ENCODE measurements around the gene CAPN8.

- no peak for TF ChIP-seq CTCF (IDR thresholded peaks at IDR 0.05; ENCODE audit: borderline replicate concordance, extremely low read depth, low read length, poor library complexity, severe bottlenecking)
- TF ChIP-seq EZH2 (IDR thresholded peaks at IDR 0.05; ENCODE audit: borderline replicate concordance, low read depth, low read length, severe bottlenecking), result no peak
Measured at GRCh38 chr1:223651291-223651991, 14.1 kb downstream of the CAPN8 start.

Data from DND-41 (cell line).